Neuronal stem cell (in vitro differentiated cells): ENCODE data around the gene CNTN5.

ENCODE experiments used
- DNase-seq: peaks from one replicate; pipeline ENCODE4 v3.0.0-alpha.2; 2013; ENCODE audit warnings: low spot score
- H2AFZ ChIP-seq: one replicate; pipeline ENCODE4 v1.6.1; 2013; ENCODE audit warnings: mild to moderate bottlenecking, low read length, inconsistent platforms
- H2AK5ac ChIP-seq: 2 replicates; pipeline ENCODE4 v1.6.1; 2013; ENCODE audit warnings: low read depth, mild to moderate bottlenecking, inconsistent platforms, low read length, moderate library complexity, mixed read lengths
- H2BK120ac ChIP-seq: 2 replicates; pipeline ENCODE4 v1.6.1; 2013; ENCODE audit warnings: low read depth, mild to moderate bottlenecking, inconsistent platforms, low read length, moderate library complexity, mixed read lengths
- H2BK12ac ChIP-seq: one replicate; pipeline ENCODE4 v1.6.1; 2013; ENCODE audit warnings: low read length, inconsistent platforms
- H2BK15ac ChIP-seq: 2 replicates; pipeline ENCODE4 v1.6.1; 2013; ENCODE audit warnings: mild to moderate bottlenecking, low read length, inconsistent platforms, mixed read lengths
- H2BK5ac ChIP-seq: one replicate; pipeline ENCODE4 v1.6.1; 2013; ENCODE audit warnings: inconsistent platforms, mild to moderate bottlenecking, low read length, moderate library complexity
- H3K14ac ChIP-seq: one replicate; pipeline ENCODE4 v1.6.1; 2013; ENCODE audit warnings: low read length, inconsistent platforms
- H3K18ac ChIP-seq: 2 replicates; pipeline ENCODE4 v1.6.1; 2013; ENCODE audit warnings: low read length, inconsistent platforms
- H3K23ac ChIP-seq: 2 replicates; pipeline ENCODE4 v1.6.1; 2013; ENCODE audit warnings: low read depth, mild to moderate bottlenecking, mixed read lengths, low read length, inconsistent platforms; ENCODE audit not compliant: poor library complexity
- H3K27ac ChIP-seq: replicated peaks from 3 replicates; pipeline ENCODE4 v1.5.1; 2013; ENCODE audit warnings: low read length, inconsistent platforms
- H3K27me3 ChIP-seq, 3 experiments: 2 replicates each; pipeline ENCODE4 v1.6.1; 2013; ENCODE audit warnings: low read length in 3 of 3, mild to moderate bottlenecking in 2 of 3, inconsistent platforms in 1 of 3, low read depth in 1 of 3, mixed read lengths in 1 of 3, moderate library complexity in 1 of 3; ENCODE audit not compliant: control insufficient read depth in 3 of 3, insufficient read depth in 3 of 3
- H3K36me3 ChIP-seq, 2 donors: replicated peaks in 1 of 2; 2 replicates each; pipeline ENCODE4 v1.6.1; 2013; ENCODE audit warnings: low read length in 2 of 2; ENCODE audit not compliant: control insufficient read depth in 2 of 2, insufficient read depth in 2 of 2
- H3K4ac ChIP-seq: 2 replicates; pipeline ENCODE4 v1.6.1; 2013; ENCODE audit warnings: inconsistent platforms, mild to moderate bottlenecking, low read length, moderate library complexity
- H3K4me1 ChIP-seq, 2 donors: 1 replicate in 1 of 2; 2 replicates in 1 of 2; pipeline ENCODE4 v1.6.1; 2013; ENCODE audit warnings: low read length in 2 of 2, low read depth in 1 of 2; ENCODE audit not compliant: control insufficient read depth in 2 of 2, insufficient read depth in 1 of 2
- H3K4me2 ChIP-seq: one replicate; pipeline ENCODE4 v1.6.1; 2013; ENCODE audit warnings: mild to moderate bottlenecking, low read length, inconsistent platforms; ENCODE audit not compliant: insufficient read depth, poor library complexity, severe bottlenecking
- H3K4me3 ChIP-seq, 2 donors: 2 replicates each; pipeline ENCODE4 v1.5.1; 2013; ENCODE audit warnings: low read length in 2 of 2, mild to moderate bottlenecking in 2 of 2, inconsistent platforms in 1 of 2, moderate library complexity in 1 of 2
- H3K79me1 ChIP-seq: one replicate; pipeline ENCODE4 v1.6.1; 2013; ENCODE audit warnings: low read depth, mild to moderate bottlenecking, inconsistent platforms, low read length, moderate library complexity
- H3K9ac ChIP-seq: one replicate; pipeline ENCODE4 v1.6.1; 2013; ENCODE audit warnings: mild to moderate bottlenecking, low read depth, low read length, inconsistent platforms; ENCODE audit not compliant: poor library complexity
- H3K9me3 ChIP-seq, 2 donors: replicated peaks in 1 of 2; 2 replicates each; pipeline versions ENCODE3 to v1.6.1; 2013; ENCODE audit warnings: low read length in 2 of 2, mild to moderate bottlenecking in 2 of 2, inconsistent platforms in 1 of 2, low read depth in 1 of 2, mixed read lengths in 1 of 2, moderate library complexity in 1 of 2; ENCODE audit not compliant: control insufficient read depth in 2 of 2, insufficient read depth in 1 of 2
- H4K8ac ChIP-seq: one replicate; pipeline ENCODE4 v1.6.1; 2013; ENCODE audit warnings: low read depth, mild to moderate bottlenecking, inconsistent platforms, low read length, moderate library complexity
- H4K91ac ChIP-seq: one replicate; pipeline ENCODE4 v1.6.1; 2013; ENCODE audit warnings: low read length, low read depth, mild to moderate bottlenecking, inconsistent platforms; ENCODE audit not compliant: poor library complexity
- WGBS, 2 donors: extraction: QIAGEN DNeasy Blood & Tissue Kit; methylation state at CpG; one replicate each; pipeline ENCODE4 v1.1.7; 2013; ENCODE audit warnings: missing lambda C conversion rate in 2 of 2, mixed read lengths in 1 of 2; ENCODE audit not compliant: insufficient read length in 2 of 2, insufficient replicate concordance in 1 of 2; ENCODE audit errors: extremely low coverage in 2 of 2; 5-methylcytosine and 5-hydroxymethylcytosine counted together

CNTN5 gene

DNA sequence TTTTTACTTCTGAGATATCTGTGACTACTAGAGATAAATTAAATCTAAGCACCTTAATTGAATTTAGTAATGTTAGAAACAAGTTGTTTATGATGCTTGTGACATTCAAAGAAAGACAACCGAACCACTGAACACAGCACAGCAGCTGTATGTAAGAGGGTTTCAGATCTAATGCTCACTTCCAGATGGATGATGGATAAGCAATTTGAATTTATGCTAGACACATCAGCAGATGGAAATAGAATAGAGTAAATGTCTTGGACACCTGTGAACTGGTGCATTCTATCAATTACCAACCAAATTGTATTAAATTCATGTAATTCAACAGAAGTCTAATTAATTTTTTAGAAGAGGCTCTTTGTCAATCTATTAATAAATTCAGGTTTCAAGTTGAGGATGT is 306.3 kb downstream of the CNTN5 start:
- H2AK5ac ChIP-seq: no peak overlapping the region
- H3K4me2 ChIP-seq: no peak overlapping the region
- H3K27me3 ChIP-seq: no peaks in the 10 kb centered on the region
- no CpG with 5 or more reads among the region's 1 CpG for WGBS, 2 donors
- H3K9me3 ChIP-seq: no peaks in the 10 kb centered on the region
- no peak overlapping the region for H2BK15ac ChIP-seq
- no peak for DNase-seq
- H3K9ac ChIP-seq: no peak overlapping the region
- no peak overlapping the region for H2BK5ac ChIP-seq
- no peak overlapping the region for H4K91ac ChIP-seq
- no peak overlapping the region for H2BK120ac ChIP-seq
- H3K36me3 ChIP-seq: no peaks in the 10 kb centered on the region
- H2BK12ac ChIP-seq: no peak overlapping the region
- H3K14ac ChIP-seq: no peak overlapping the region
- H3K79me1 ChIP-seq: no peaks in the 10 kb centered on the region
- H3K27ac ChIP-seq: no peak overlapping the region
- no peak overlapping the region for H3K4ac ChIP-seq
- no peak overlapping the region for H3K18ac ChIP-seq
- no peak overlapping the region for H2AFZ ChIP-seq
- H3K23ac ChIP-seq: no peak overlapping the region
- no peak overlapping the region for H4K8ac ChIP-seq
- no peaks in the 10 kb centered on the region for H3K4me1 ChIP-seq
- H3K4me3 ChIP-seq: no peak overlapping the region

DNA sequence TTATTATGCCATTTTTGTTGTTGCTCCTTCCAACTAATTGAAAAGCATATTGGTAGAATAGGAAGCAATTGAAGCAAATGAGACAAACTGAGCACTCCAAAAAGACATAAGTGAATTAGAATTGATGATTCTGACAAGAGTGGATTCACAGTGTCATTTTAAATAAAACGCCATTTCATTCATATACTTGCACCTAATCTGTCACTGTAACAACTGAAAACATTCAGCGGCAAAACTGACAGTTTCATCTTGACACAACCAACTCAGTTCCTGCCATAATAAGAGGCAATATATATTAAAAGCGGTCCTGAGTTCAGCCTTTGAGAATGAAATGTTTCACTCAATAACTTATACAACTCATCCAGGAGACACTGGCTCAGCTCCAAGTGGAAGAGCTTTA is 306.8 kb downstream of the CNTN5 start:
- Histone ChIP-seq H2AFZ (no peak overlapping the region), H2BK15ac (no peak overlapping the region)
- WGBS, 2 donors: no CpG with 5 or more reads among the region's 3 CpGs

DNA sequence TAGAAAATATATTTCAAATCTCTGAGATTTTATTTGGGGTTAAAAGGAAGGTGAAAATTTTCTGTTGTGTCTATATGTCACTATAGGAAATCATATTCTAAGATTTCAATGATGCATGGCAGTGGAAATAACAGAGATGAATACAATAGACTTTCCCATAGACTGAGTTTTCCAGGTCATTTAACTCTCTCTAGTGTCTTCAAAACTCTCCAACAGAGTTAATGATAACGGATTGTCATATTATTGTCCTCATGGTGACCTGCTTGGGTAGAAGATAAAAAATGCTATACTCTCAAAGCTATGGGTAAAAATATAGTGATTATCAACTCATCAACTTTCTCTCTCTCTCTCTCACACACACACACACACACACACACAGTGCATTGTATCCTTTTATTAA is 312.9 kb downstream of the CNTN5 start:
- no peaks in the 10 kb centered on the region for H3K9me3 ChIP-seq
- H3K23ac ChIP-seq: no peak overlapping the region
- no peak overlapping the region for H2BK12ac ChIP-seq
- H3K79me1 ChIP-seq: no peaks in the 10 kb centered on the region
- H3K4me3 ChIP-seq: no peak overlapping the region
- WGBS, 2 donors: no CpG with 5 or more reads among the region's 1 CpG
- H3K27me3 ChIP-seq: no peaks in the 10 kb centered on the region
- no peak overlapping the region for H3K27ac ChIP-seq
- no peak overlapping the region for H2AK5ac ChIP-seq
- H2AFZ ChIP-seq: no peak overlapping the region
- no peak for DNase-seq
- no peaks in the 10 kb centered on the region for H3K4me1 ChIP-seq
- no peak overlapping the region for H3K4ac ChIP-seq
- H3K36me3 ChIP-seq: no peaks in the 10 kb centered on the region
- H4K8ac ChIP-seq: no peak overlapping the region
- H2BK5ac ChIP-seq: no peak overlapping the region
- H3K18ac ChIP-seq: no peak overlapping the region
- H4K91ac ChIP-seq: no peak overlapping the region
- H2BK15ac ChIP-seq: no peak overlapping the region
- H3K4me2 ChIP-seq: no peak overlapping the region
- H3K9ac ChIP-seq: no peak overlapping the region
- no peak overlapping the region for H3K14ac ChIP-seq
- H2BK120ac ChIP-seq: no peak overlapping the region

More for the DNA sequence above, 306.8 kb downstream of the CNTN5 start:
- Histone ChIP-seq H2BK12ac (no peak overlapping the region), H3K4me1 (no peaks in the 10 kb centered on the region), H3K27ac (no peak overlapping the region), H4K8ac (no peak overlapping the region), H3K14ac (no peak overlapping the region), H3K18ac (no peak overlapping the region), H3K4me2 (no peak overlapping the region), H2BK120ac (no peak overlapping the region), H3K27me3 (no peaks in the 10 kb centered on the region), H2BK5ac (no peak overlapping the region), H3K9me3 (no peaks in the 10 kb centered on the region), H3K9ac (no peak overlapping the region), H3K79me1 (no peaks in the 10 kb centered on the region), H2AK5ac (no peak overlapping the region), H3K4me3 (no peak overlapping the region), H3K4ac (no peak overlapping the region), H3K23ac (no peak overlapping the region), H3K36me3 (no peaks in the 10 kb centered on the region), H4K91ac (no peak overlapping the region)
- DNase-seq: no peak

DNA sequence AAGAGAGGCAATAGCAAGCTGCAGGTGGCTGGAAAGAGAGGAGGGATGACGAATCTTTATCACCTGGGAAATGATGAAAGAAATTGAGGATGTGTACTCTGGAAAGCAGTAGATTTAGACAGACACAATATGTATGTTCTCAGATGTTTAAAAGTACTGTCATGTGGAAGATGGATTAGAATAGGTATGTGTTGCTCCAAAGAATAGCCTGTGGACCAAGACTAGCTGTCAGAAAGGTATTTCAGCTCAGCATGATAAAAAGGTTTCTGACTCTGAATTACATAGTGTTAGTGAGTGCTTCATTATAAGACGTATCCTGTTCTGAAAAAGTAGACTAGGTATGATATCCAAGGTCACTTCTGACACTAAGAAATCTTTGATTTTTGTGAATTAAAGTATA is 322.4 kb downstream of the CNTN5 start:
- H2AK5ac ChIP-seq: no peak overlapping the region
- H3K36me3 ChIP-seq: no peaks in the 10 kb centered on the region
- H3K4ac ChIP-seq: no peak overlapping the region
- H3K18ac ChIP-seq: no peak overlapping the region
- H4K8ac ChIP-seq: no peak overlapping the region
- H2BK120ac ChIP-seq: no peak overlapping the region
- H2AFZ ChIP-seq: peak overlapping the region; percentile 23
- H3K23ac ChIP-seq: no peak overlapping the region
- no peak overlapping the region for H2BK5ac ChIP-seq
- H3K9ac ChIP-seq: no peak overlapping the region
- no peak overlapping the region for H2BK12ac ChIP-seq
- H3K79me1 ChIP-seq: no peaks in the 10 kb centered on the region
- no peak overlapping the region for H4K91ac ChIP-seq
- H3K4me3 ChIP-seq: no peak overlapping the region
- no peak overlapping the region for H3K14ac ChIP-seq
- no peak overlapping the region for H3K4me2 ChIP-seq
- no peaks in the 10 kb centered on the region for H3K4me1 ChIP-seq
- no peak overlapping the region for H2BK15ac ChIP-seq
- no peak overlapping the region for H3K27ac ChIP-seq
- no peaks in the 10 kb centered on the region for H3K9me3 ChIP-seq
- no peaks in the 10 kb centered on the region for H3K27me3 ChIP-seq
- DNase-seq: no peak
- no CpG with 5 or more reads among the region's 2 CpGs for WGBS, 2 donors
